Epithelial cell of umbilical artery (primary cell): ENCODE data around the gene RNF135. TPM values are rescaled to one million over a fixed set of nuclear protein-coding genes. Genes with fewer than 3 reads are reported as not detected.

ENCODE experiments used
- total RNA-seq: library from RNA; depleted of rRNA; stranded (reverse); fragments of >200 nt; gene quantifications from 2 replicates; pipeline ENCODE4 v1.2.3, GENCODE V29; 2014

Gene RNF135
- 6.1 and 7.1 TPM in 2 replicates for total RNA-seq

GRCh38 chr17:30970831-30971567 lies at the start of gene RNF135:
Gene RNF135, plus strand, starts transcription at chr17:30971039. Its CDS starts 35 bp downstream, at chr17:30971074.

GRCh38 chr17:30921544-30922196 lies 49.2 kb upstream of the RNF135 start, which contains the start of gene ADAP2:
Gene ADAP2, plus strand, starts transcription at chr17:30921945. Its CDS starts 70 bp downstream, at chr17:30922015.

Other genes with a start within 250 kb of the RNF135 start
- 23.7 and 29.9 TPM in 2 replicates for gene CRLF3, start 146.3 kb upstream of the RNF135 start, total RNA-seq
- gene ATAD5, start 139.1 kb upstream of the RNF135 start, total RNA-seq = 3.6 and 4.4 TPM in 2 replicates
- 9.7 and 19.0 TPM in 2 replicates for gene TEFM, start 64.8 kb upstream of the RNF135 start, total RNA-seq
- 0.15 TPM in 1 of 2 replicates, not detected in the other for gene ADAP2, start 49.1 kb upstream of the RNF135 start, total RNA-seq
- gene NF1, start 123.9 kb downstream of the RNF135 start, total RNA-seq = 24.7 and 33.1 TPM in 2 replicates